HS-5 (cell line): ENCODE data around the gene SPHK1.

Experiments used
- DNase-seq: peaks from one replicate; pipeline ENCODE4 v3.0.0-alpha.2; 2012; ENCODE audit warnings: low read depth

SPHK1 gene

DNA sequence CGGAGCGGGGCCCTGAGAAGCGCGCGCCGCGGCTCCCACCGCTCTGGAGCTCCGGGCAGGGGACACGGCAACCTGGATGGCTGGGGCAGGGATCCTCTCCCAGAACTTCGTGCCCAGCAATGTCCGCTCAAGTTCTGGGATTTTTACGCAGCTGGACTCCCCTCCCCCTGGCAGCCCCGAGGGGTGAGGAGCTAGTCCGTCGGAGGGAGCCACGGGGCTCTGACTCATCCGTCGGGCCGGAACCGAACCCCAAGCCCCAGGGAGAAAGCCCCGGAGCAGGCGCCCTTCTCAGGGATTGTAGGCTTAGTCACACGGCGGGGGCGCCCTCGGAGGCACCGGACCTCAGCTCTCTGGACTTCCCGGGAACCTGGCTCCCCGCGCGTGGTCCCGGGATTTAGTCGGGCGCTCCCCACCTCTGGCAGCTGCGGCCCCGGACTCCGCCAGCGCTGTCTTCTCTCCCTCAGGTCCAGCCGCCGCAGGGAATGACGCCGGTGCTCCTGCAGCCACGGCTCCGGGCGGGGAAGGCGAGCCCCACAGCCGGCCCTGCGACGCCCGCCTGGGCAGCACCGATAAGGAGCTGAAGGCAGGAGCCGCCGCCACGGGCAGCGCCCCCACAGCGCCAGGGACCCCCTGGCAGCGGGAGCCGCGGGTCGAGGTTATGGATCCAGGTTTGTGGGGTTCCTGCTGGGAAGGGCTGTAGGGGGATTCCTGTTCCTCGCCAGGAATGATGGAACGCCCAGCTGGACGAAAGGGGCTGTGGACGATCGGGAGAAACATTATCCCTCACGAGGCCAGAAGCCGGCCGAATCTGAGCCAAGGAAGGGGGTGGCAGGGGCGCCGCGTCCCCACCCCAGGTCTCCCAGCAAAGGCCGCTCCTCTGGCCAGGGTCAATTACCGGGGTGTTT lies 830 bp downstream of the SPHK1 start:
- DNase-seq: peak; percentile 25

DNA sequence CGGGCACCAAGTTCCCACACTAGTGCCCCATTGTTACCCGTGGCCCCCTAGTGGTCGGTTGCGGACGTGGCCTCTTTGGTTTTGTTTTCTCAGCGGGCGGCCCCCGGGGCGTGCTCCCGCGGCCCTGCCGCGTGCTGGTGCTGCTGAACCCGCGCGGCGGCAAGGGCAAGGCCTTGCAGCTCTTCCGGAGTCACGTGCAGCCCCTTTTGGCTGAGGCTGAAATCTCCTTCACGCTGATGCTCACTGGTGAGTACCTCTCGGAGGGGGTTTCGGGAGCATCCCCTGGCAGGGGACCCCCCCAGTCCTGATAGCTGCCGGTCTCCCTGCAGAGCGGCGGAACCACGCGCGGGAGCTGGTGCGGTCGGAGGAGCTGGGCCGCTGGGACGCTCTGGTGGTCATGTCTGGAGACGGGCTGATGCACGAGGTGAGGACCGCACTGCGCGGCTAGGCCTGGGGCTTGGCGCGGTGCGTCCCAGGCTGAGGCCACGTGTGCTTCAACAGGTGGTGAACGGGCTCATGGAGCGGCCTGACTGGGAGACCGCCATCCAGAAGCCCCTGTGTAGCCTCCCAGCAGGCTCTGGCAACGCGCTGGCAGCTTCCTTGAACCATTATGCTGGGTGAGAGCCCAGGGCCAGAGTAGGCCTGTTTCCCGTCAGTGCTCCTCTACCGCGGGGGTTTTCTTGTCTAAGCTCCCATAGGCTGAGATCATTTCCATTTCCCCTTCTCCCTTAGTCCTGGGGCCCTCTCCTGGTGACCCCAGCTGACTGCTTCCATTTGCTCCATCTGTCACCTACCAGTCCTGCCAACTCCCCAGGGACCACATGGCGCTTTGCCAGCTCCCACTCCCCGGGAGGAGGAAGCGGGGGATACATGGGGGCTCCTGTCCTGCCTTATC lies 1.7 kb downstream of the SPHK1 start:
- peak; percentile 68 for DNase-seq

DNA sequence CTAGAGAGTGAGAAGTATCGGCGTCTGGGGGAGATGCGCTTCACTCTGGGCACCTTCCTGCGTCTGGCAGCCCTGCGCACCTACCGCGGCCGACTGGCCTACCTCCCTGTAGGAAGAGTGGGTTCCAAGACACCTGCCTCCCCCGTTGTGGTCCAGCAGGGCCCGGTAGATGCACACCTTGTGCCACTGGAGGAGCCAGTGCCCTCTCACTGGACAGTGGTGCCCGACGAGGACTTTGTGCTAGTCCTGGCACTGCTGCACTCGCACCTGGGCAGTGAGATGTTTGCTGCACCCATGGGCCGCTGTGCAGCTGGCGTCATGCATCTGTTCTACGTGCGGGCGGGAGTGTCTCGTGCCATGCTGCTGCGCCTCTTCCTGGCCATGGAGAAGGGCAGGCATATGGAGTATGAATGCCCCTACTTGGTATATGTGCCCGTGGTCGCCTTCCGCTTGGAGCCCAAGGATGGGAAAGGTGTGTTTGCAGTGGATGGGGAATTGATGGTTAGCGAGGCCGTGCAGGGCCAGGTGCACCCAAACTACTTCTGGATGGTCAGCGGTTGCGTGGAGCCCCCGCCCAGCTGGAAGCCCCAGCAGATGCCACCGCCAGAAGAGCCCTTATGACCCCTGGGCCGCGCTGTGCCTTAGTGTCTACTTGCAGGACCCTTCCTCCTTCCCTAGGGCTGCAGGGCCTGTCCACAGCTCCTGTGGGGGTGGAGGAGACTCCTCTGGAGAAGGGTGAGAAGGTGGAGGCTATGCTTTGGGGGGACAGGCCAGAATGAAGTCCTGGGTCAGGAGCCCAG lies 2.8 kb downstream of the SPHK1 start:
- DNase-seq: no peak

DNA sequence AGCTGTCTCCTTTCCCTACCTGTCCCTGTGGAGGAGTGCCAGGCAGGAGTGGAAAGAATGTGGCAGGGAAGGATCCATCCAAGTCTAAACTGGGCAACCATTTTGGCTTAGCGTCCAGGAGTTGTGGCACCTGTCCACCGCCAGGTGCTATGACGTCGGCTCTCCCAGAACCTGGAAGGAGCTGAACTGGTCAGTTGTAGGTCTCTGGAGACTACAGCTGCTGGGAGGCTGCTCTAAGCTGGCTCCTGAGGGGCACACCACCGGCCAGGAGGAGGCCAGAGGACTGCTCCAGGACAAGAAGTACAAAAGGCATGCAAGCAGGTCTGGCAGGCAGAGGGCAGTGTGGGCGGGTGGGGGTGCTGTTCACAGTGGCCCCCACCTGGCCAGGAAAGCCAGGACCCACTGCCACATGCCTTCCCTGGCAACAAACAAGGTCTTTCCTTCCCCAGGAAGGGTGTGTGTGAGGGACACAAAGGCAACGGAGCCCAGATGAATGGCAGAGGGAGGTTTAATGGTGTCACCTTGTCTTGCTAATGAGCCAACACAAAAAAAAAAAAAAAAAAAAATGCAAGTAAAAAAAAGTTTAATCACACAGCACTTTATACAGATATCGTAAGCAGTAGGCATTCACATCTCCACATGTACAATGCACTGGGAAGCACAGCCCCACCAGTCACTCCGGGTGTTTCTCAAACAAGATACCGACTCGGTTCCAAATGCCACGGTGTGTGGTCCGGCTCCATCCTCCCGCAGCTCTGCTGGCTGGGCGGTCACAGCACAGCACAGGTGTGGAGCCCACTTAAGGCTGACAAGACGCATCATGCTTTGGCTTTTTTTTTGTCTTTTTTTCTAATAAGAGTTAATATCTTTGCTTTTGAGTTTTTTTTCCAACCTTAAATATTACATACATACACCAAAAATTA lies 4.8 kb downstream of the SPHK1 start:
- no peak for DNase-seq

DNA sequence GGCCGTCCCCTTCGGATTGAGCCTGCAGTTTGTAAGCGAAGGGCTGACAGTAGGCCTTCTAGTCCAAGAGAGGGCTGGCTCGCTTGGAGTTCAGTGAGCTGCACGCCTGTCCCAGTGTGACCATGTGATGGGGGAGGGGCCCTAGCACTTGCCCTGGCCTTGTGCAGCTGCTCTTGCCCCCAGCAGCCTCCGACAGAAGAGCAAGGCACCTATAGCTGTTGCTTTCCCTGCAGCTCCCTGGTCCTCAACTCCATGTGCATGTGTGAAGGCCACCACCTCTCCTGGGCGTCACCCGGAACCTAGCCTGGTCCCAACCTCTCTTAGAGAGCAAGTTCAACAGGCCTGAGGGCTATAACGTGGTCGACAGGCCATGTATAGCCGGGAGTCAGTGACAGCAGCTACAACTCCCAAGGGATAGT lies 5.6 kb downstream of the SPHK1 start:
- DNase-seq: no peak

DNA sequence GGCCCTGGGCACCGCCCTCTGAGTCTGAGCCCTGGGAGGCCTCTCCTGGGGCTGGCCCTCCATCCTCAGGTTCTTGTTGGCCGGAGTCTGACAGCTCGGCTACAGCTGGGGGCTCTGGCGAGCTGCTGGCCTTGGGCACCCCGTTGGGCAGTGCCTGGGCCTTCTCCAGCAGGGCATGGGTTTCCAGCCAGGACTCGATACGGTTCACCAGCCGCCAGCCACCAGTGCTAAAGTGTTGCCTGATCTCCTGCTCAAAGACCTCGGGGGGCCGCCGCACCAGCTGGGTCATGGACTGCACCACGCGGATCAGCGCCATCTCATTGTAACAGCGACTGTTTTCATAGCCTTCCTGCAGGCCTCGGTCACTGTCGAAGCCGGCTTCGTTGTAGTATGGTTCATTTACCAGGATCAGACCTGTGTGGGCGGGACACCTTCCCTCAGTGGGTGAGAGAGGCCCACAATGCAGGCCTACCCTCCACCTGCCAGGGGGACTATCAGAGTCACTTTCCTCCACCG lies 6.8 kb downstream of the SPHK1 start:
- DNase-seq: no peak

DNA sequence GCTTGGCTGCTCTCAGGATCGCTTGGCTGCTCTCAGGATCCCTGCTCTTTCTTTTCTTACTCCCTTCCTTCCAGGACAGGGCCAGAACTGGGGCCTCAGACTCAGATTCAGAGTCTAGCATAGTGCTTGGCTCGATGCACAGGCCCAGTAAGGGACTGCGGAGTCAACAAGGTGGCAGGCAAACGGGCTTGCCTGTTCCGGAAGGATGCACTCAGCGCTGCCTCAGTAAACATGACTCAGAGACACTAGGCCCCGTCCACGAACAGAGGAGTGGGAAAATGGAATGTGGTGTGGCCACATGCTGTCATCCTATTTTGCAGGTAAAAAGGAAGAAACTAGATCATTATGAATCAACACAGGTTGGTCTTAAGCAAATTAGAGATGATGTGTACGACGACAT lies 9.8 kb downstream of the SPHK1 start:
- no peak for DNase-seq

DNA sequence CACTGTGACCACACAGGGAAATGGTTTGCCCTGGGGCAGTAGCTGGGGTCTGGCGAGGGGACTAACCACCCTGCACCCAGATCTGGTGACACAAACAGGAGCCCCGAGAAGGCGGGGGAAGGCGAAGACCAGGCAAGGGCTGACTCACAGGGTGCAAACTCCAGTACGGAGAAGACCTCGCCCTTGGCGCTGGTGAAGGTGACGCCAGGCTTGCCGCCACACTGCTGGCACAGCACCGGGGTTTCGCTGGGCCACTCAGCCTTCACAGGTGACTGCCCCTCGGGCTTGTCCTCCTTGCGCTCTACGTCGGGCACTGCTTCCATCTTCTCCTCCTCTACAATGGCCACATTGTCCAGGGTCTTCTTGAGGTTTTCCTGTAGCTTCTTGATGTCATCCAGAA lies 11.6 kb downstream of the SPHK1 start:
- no peak for DNase-seq

DNA sequence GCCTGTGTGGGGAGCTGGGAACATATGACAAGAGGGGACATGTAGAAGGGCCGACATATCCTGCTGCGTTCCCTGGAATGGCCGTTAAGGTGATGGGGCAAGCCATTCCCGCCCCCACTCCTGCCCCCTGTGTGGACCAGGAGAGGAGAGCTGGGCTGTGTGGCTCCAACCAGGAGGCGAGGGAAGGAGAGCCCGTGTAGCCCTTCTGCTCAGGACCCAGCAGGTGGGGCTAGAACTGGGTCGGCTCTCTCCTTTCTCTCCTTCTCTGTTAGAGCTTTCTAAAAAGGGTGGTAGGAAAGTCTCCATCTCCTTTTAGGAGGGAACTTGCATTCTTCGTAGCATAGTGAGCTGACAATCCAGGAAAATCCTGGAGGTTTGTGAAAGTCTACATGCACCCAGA lies 12.8 kb downstream of the SPHK1 start:
- no peak for DNase-seq

DNA sequence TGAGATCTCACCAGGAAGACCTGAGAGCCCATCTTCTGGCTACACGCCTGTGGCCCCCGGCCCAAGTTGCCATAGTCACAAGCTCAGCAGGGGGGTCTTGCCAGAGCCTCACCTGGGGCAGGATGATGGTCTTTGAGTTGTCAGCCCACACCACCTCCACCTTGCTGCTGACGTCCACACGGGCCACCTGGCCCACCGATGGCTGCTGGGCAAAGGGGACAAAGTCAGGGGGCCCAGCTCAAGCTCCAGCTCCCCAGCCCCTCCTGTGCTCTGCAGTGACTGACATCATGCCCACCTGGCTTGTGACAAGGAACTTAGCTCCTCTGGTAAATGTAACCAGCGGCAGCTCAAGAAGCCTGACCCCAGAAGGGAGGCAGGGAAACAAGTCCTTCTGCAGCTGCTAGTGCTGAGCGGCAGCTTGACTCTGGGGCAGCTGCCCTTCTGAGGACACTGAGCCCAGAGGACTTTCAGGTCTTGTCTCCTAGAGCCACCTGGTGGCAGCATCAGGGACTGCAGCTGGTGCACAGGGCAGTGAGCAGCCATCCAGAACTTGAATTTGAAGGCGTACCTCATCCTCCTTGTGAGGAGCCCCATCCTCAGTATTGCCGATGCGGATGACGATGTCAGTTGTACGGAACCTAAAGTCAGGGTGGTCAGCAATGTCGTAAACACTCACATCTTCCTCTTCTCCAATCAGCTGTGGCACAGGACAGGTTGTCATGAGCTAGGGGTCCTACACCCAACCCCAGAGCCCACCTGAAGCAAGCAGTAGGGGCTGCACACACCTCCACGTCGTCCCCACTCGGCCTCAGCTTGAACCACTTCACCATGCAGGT lies 13.5 kb downstream of the SPHK1 start:
- peak; percentile 37 for DNase-seq

DNA sequence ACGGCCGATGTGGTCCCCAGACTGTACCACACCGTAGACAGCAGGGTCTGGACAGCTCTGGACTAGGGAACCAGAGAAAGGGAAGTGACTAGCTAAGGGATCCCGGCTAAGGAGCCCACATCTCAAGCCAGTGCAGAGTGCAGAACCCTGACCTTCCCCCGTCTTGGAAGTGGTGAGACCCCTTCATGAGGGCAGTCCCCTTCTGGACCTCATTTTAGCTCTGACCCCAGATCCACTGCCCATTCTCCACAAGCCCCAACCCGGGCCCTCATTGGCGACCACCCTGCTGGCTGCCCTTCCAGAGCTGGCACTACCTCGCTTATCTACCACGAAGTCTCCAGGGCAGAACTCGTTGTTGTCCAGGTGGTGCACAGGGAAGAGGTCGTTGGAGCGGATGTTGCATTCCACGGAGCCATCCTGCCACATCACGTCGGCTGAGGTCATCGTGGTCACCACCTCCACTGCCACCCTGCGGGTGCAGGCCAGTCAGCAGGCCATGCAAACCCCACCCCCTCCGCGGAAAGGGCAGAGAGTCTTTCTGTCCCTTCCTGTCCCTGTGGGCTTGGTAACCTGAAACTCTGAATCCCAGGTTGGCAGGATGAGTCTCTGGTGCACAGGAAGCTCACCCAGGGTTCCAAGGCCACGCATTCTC lies 14.2 kb downstream of the SPHK1 start:
- no peak for DNase-seq

DNA sequence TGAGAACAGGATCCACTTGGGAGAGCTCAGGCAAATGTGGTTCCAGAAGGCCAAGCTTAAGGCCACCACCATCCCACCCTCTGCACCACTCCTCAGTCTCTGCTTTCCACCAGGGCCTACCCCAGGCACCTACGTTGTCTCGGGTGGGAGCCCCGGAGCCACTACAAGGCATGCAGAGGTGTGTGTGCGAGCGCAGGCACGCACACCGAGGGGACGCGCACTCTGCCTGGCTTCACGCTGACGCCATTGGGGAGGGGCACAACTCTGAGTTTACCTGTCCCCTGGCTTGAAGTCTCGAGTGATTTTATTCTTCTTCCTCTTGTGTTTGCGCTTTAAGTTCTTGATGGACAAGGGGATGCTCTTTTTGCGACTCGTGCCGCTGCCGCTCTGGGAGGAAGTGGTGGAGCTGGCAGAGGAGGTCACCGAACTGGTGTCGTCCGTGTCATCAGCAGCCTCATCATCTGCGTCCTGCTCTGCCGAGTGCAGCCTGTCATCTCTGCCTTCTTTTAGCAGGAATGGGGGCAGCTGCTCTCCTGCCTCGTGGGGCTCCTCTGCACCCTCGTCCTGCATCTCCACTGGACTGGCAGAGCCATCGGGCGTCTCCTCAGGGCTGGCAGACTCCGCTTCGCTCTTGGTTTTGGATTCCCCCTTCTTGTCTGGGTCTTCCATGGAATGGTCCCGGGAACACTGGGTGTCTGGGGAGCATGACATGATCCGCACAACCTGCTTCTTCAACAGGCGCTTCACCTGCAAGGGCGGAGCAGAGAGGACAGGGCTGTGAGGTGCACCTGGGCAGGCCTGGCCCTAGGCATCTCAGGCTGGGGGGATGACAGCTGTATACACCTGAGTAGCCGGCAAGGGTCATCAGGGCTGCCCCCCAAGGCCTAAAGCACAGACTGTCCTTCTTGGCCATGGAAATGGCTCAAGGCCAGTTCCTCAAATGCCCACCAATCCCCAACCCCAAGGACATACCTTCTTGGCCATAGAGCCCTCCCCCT lies 15.1 kb downstream of the SPHK1 start:
- DNase-seq: no peak

DNA sequence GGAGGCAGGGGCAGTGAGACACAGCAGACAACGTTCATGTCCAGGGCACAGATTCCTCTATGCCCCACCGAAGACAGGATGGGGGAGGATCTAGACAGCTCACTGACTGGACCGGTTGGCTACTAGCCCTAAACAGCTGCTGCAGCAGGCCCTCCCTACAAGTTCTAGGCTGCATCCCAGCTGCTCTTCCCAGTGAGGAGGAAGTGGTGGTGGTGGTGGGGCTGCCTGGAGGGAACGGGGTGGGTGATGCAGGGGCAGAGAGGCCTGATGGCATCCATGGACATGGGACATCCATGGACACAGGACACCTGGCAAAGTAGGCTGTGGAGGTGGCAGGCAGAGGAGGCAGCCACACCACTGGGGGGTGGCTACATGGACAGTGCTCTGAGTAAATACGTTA lies 18.3 kb downstream of the SPHK1 start:
- DNase-seq: no peak

DNA sequence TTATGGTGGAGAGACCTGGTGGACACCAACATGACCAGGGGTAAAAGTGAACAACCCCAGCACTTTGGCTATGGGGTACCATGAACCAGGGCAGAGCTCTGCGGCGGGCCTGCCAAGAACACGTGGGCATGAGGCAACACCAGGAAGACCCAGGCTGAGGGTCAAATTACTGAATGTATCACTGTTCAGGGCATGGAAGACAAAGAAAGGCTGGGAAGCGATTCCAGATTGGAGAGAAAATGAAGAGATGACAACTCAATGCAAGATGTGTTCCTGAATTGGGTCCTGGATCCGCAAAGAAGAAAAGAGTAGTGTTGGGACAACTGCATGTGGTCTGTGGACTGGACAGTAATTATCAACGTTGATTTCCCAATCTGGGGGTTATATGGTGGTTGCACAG lies 19.8 kb downstream of the SPHK1 start:
- DNase-seq: no peak

DNA sequence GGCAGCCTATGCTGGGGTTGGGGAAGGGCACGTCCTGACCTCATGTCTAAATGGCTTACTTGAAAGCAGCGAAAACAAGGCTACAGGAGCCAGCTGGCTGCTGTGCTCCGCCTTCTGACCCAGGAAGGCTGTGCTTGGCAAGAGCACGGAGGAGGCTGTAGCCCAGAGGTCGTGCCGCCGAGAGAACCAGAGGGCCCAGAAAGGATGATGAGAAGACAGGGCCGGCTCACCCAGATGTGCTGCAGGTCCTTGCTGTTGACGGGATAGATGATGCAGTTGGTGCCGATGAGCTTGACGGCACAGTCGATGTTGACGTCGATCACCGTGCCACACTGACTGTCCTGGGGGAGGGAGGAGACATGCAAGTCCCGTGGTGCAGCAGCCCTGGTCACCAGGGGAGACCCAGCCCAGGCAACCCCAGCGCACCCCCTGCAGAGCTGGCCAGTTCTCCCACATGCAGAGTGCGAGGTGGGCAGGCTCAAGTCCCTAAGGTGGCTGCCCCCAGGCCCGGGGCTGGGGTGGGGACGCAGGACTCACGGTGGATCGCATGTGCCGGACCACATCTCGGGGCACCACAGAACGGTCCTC lies 20.7 kb downstream of the SPHK1 start:
- no peak for DNase-seq

DNA sequence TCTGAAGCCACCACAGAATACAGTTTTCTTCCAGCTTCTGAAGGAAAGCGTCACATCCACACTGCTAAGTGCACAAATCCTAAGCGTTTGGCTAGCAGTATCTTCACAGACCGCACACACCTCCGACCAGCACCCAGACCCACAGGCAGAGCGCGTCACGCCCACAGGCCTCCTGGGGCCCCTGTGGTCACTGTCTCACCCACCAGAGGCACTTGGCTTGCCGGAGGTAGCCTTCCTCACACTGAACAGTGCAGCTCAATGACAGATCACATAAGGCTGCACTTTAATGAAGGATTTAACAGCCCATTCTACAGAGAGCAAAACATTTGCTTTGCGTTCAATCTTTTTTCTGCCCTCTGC lies 21.2 kb downstream of the SPHK1 start:
- DNase-seq: no peak

DNA sequence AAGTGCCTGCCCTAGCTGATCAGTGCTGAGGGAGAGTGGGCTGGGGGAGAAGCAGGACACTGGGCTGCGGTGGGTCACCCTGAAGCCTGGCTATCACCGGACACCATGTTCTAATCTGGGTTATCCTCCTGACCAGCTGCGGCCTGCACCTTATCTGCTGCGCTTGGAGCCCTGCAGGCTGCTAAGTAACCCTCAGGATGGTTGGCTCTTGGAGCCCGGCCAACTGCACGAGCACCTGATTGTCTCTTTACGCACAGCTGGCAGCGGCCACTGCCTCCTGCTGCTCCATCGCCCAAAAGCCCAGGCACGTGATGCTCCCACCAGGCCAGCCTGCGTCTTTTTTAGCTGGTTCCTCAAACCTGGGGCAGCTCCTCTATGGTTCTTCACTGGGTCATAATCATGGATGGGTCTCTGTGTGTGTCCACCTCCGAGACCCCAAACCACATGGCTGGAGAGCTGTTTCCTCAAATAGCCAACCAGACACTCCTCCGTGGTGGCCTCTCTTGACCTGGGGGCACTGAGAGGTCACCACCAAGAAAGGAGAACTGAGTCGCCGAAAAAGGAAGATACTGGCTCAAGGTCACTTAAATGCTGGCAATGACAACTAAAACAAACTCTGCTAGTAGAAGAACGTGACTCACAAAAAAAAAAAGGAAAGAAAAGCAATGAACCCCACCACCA lies 21.7 kb downstream of the SPHK1 start:
- DNase-seq: no peak
